OCI-LY1 (cell line): Measurements from ENCODE around the gene LIME1.

Experiments used
- H2AFZ ChIP-seq: fragments of 200-600 bp; sonication (generic), shearing (Covaris generic); 2 replicates; pipeline ENCODE4 v1.6.0; 2014; ENCODE audit warnings: antibody characterized with exemption, mild to moderate bottlenecking, low read length
- H3F3A ChIP-seq: fragments of 200-600 bp; sonication (generic), shearing (Covaris generic); 2 replicates; pipeline ENCODE4 v1.6.0; 2014; ENCODE audit warnings: mild to moderate bottlenecking, antibody characterized with exemption, low read length, moderate library complexity; ENCODE audit not compliant: insufficient read depth
- H3K27ac ChIP-seq: fragments of 200-600 bp; sonication (generic); 2 replicates; pipeline ENCODE4 v1.5.1; 2014; ENCODE audit warnings: low read length, mixed run types, mild to moderate bottlenecking, low read depth; ENCODE audit not compliant: poor library complexity, severe bottlenecking
- H3K27me3 ChIP-seq: fragments of 200-600 bp; sonication (generic); 2 replicates; pipeline ENCODE4 v1.6.0; 2014; ENCODE audit warnings: antibody characterized with exemption, mild to moderate bottlenecking, low read length, moderate library complexity; ENCODE audit not compliant: insufficient read depth
- H3K36me3 ChIP-seq: fragments of 200-600 bp; sonication (generic); 2 replicates; pipeline ENCODE4 v1.6.1; 2014; ENCODE audit warnings: mild to moderate bottlenecking, antibody characterized with exemption, low read length, moderate library complexity, mixed read lengths; ENCODE audit not compliant: insufficient read depth
- H3K4me1 ChIP-seq: fragments of 200-600 bp; sonication (generic); 2 replicates; pipeline ENCODE4 v1.5.1; 2014; ENCODE audit warnings: mild to moderate bottlenecking, low read length, moderate library complexity; ENCODE audit not compliant: insufficient read depth, severe bottlenecking
- H3K4me2 ChIP-seq: fragments of 200-600 bp; sonication (generic), shearing (Covaris generic); 2 replicates; pipeline ENCODE4 v1.6.1; 2014; ENCODE audit warnings: low read length
- H3K4me3 ChIP-seq: fragments of 200-600 bp; sonication (generic); 2 replicates; pipeline ENCODE4 v1.5.1; 2014; ENCODE audit warnings: low read length, low read depth, mild to moderate bottlenecking, mixed read lengths; ENCODE audit not compliant: poor library complexity, severe bottlenecking
- H3K79me2 ChIP-seq: fragments of 200-600 bp; shearing (Covaris generic); 2 replicates; pipeline ENCODE4 v1.6.1; 2016; ENCODE audit warnings: mixed run types, low read length, mixed read lengths; ENCODE audit not compliant: insufficient read depth
- H3K9ac ChIP-seq: fragments of 200-600 bp; sonication (generic), shearing (Covaris generic); 2 replicates; pipeline ENCODE4 v1.6.1; 2014; ENCODE audit warnings: mild to moderate bottlenecking, low read length, mixed read lengths
- H3K9me2 ChIP-seq: fragments of 200-600 bp; sonication (generic), shearing (Covaris generic); 2 replicates; pipeline ENCODE4 v1.6.1; 2014; ENCODE audit warnings: low read depth, mild to moderate bottlenecking, low read length, mixed read lengths
- H3K9me3 ChIP-seq: fragments of 200-600 bp; shearing (Covaris generic); 2 replicates; pipeline ENCODE4 v1.6.1; 2014; ENCODE audit warnings: low read length, mixed read lengths
- H4K20me1 ChIP-seq: fragments of 200-600 bp; sonication (generic), shearing (Covaris generic); 2 replicates; pipeline ENCODE4 v1.6.0; 2016; ENCODE audit warnings: mild to moderate bottlenecking, low read length; ENCODE audit not compliant: insufficient read depth
- EZH2 ChIP-seq: fragments of 200-600 bp; sonication (generic), shearing (Covaris generic); IDR thresholded peaks from 2 replicates; pipeline ENCODE4 v1.8.0; 2017; ENCODE audit warnings: borderline replicate concordance, mixed run types, mild to moderate bottlenecking, antibody characterized with exemption, low read length, moderate library complexity, mixed read lengths
- TF ChIP-seq, protein P1 (sequence below): fragments of 200-600 bp; sonication (generic), shearing (Covaris generic); IDR thresholded peaks from 2 replicates; pipeline ENCODE4 v1.5.1; 2017; ENCODE audit warnings: mild to moderate bottlenecking, antibody characterized with exemption, low read length, moderate library complexity, mixed read lengths

Gene LIME1

DNA sequence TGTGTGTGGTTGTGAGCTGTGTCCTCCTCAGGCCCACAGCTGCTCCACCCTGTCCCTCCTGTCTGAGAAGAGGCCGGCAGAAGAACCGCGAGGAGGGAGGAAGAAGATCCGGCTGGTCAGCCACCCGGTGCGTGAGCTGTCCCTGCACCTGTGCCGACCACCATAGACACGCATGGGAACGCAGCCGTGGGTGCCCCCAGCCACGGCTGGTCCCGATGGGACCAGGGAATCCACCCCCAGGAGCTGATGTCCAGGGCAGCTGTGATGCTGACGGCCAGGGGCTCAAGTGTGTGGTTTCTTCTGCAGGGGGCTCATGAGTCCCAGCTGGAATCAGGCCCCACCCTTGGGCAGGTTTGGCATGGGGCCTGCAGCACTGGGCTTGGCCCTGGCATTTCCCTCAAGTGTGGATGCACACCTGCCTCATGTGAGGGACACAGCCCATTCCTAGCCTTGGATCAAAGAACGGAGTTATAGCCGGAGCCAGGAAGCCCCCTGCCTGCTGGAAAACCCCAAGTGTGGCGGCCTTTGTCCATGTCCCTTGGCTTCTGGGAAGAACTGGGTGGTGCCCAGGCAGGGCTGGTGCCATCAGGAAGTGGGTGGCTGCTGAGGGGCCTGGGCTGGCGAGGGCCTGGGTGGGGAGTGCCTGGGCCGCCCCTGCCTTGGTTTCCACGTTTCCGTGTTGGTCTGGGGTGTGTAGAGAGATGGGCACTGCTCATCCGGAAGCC is 44.6 kb upstream of the LIME1 start:
- H3K9me2 ChIP-seq = no peaks in the 10 kb centered on the region
- no peaks in the 10 kb centered on the region for H3F3A ChIP-seq
- no peaks in the 10 kb centered on the region for H3K79me2 ChIP-seq
- no peaks in the 10 kb centered on the region; the same call in 1 of the 2 replicates for H3K27me3 ChIP-seq
- no peaks in the 10 kb centered on the region for H3K4me1 ChIP-seq
- TF ChIP-seq, protein P1, sequence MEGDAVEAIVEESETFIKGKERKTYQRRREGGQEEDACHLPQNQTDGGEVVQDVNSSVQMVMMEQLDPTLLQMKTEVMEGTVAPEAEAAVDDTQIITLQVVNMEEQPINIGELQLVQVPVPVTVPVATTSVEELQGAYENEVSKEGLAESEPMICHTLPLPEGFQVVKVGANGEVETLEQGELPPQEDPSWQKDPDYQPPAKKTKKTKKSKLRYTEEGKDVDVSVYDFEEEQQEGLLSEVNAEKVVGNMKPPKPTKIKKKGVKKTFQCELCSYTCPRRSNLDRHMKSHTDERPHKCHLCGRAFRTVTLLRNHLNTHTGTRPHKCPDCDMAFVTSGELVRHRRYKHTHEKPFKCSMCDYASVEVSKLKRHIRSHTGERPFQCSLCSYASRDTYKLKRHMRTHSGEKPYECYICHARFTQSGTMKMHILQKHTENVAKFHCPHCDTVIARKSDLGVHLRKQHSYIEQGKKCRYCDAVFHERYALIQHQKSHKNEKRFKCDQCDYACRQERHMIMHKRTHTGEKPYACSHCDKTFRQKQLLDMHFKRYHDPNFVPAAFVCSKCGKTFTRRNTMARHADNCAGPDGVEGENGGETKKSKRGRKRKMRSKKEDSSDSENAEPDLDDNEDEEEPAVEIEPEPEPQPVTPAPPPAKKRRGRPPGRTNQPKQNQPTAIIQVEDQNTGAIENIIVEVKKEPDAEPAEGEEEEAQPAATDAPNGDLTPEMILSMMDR = no peak
- no peak for TF ChIP-seq EZH2
- no peak overlapping the region for H3K27ac ChIP-seq
- H4K20me1 ChIP-seq = no peaks in the 10 kb centered on the region
- no peak overlapping the region for H3K9ac ChIP-seq
- H3K9me3 ChIP-seq = no peaks in the 10 kb centered on the region
- H2AFZ ChIP-seq = no peak overlapping the region
- no peak overlapping the region for H3K4me3 ChIP-seq
- H3K4me2 ChIP-seq = no peak overlapping the region
- H3K36me3 ChIP-seq = no peaks in the 10 kb centered on the region

DNA sequence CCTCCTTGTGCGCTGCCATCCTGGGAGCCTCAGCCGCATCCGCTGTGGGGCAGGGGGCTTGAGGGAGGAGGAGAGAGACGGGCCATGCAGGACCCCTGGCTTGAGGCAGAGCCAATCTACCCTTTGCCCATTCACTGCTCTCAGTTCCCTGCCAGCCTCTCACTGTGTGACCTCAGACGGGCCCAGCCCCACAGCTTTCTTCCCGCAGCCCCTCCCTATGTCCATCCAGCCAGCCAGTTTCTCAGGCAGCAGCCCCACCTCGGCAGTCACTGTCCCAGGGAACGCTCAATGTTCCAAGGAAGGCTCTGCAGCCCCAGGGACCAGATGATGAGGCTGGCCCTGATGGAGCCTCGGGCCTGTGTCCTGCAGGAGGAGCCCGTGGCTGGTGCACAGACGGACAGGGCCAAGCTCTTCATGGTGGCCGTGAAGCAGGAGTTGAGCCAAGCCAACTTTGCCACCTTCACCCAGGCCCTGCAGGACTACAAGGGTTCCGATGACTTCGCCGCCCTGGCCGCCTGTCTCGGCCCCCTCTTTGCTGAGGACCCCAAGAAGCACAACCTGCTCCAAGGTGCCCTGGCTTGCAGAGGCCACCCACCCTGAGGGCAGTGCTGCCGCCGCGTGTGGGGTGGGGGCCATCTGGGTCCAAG is 43.9 kb upstream of the LIME1 start:
- no peak overlapping the region for H3K27ac ChIP-seq
- no peaks in the 10 kb centered on the region; the same call in 1 of the 2 replicates for H3K27me3 ChIP-seq
- no peaks in the 10 kb centered on the region for H3K4me1 ChIP-seq
- H3K9ac ChIP-seq = no peak overlapping the region
- H3K9me3 ChIP-seq = no peaks in the 10 kb centered on the region
- no peaks in the 10 kb centered on the region for H3F3A ChIP-seq
- H4K20me1 ChIP-seq = no peaks in the 10 kb centered on the region
- H3K4me2 ChIP-seq = no peak overlapping the region
- no peak overlapping the region for H3K4me3 ChIP-seq
- no peak overlapping the region for H2AFZ ChIP-seq
- H3K36me3 ChIP-seq = no peaks in the 10 kb centered on the region; the same call in 1 of the 2 replicates
- H3K79me2 ChIP-seq = no peaks in the 10 kb centered on the region
- no peak for TF ChIP-seq EZH2
- TF ChIP-seq, protein P1 = no peak
- no peaks in the 10 kb centered on the region for H3K9me2 ChIP-seq

DNA sequence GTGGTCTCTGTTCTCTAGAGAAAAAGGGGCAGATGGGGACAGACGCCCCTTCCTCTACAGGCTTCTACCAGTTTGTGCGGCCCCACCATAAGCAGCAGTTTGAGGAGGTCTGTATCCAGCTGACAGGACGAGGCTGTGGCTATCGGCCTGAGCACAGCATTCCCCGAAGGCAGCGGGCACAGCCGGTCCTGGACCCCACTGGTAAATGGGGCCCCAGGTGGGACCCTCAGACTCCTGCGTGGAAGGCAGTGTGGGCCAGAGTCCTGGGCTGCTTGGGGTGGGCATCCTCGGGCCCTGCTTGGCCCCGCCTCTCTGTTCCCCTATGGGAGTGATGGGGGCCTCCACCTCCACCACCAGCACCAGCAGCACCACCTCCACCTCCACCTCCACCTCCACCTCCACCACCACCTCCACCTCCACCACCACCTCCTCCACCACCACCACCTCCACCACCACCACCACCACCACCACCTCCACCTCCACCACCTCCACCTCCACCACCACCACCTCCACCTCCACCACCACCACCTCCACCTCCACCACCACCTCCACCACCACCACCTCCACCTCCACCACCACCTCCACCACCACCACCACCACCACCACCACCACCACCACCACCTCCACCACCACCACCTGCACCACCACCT is 43.3 kb upstream of the LIME1 start:
- TF ChIP-seq EZH2 = no peak
- TF ChIP-seq, protein P1 = no peak

More for the DNA sequence above, 43.3 kb upstream of the LIME1 start:
- no peaks in the 10 kb centered on the region for H3K4me1 ChIP-seq
- no peaks in the 10 kb centered on the region for H3K9me3 ChIP-seq
- H3K9ac ChIP-seq = no peak overlapping the region
- no peaks in the 10 kb centered on the region; the same call in 1 of the 2 replicates for H3K36me3 ChIP-seq
- no peak overlapping the region for H2AFZ ChIP-seq
- no peaks in the 10 kb centered on the region for H4K20me1 ChIP-seq
- H3K9me2 ChIP-seq = no peaks in the 10 kb centered on the region
- no peaks in the 10 kb centered on the region for H3F3A ChIP-seq
- no peak overlapping the region for H3K4me3 ChIP-seq
- no peak overlapping the region for H3K27ac ChIP-seq
- H3K79me2 ChIP-seq = no peaks in the 10 kb centered on the region
- H3K4me2 ChIP-seq = no peak overlapping the region
- H3K27me3 ChIP-seq = no peaks in the 10 kb centered on the region; the same call in 1 of the 2 replicates
